ENCODE measurements around the gene PEMT. TPM values are rescaled to one million over a fixed set of nuclear protein-coding genes. Genes with fewer than 3 reads are reported as not detected.

The PEMT gene
- total and polyA plus RNA-seq, 5 experiments from 2014 or later = 15.2 to 31.3 (median 27.5) TPM

DNA sequence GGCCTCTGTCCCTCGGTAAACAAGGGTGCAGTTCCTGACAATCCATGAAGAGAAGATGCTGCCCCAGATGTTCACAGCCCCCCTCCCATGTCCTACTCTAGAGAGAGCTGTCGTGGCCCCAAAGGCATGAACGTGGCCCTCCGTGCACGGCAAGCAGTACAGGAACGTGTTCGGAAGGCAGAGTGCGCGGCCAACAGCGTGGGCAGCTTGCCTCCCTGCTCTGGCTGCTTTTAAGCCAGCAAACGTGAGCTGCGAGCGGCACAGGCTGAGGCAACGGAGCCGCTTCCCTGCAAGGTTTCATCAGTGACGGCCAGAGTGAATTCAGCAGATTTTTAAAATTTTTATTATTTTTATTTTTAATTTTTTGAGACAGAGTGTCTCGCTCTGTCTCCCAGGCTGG is 37.2 kb downstream of the PEMT start:
- Mint-ChIP-seq H3K9me3 (no peaks in the 10 kb centered on the region), H3K4me1 (peaks cover 0 to 6% (median 3%) of the 10 kb centered on the region in 4 donors), H3K4me3 (no peak overlapping the region), H3K36me3 (peaks cover 0 to 2% (median 0%) of the 10 kb centered on the region in 3 donors), H3K27ac (peak overlapping the region in 1 of 10 donors; percentile 42), H3K27me3 (no peaks in the 10 kb centered on the region)
- DNase-seq = peak in 1 of 10 donors; percentile 16
- POLR2A ChIA-PET = no interaction called here
- ATAC-seq = no peak

DNA sequence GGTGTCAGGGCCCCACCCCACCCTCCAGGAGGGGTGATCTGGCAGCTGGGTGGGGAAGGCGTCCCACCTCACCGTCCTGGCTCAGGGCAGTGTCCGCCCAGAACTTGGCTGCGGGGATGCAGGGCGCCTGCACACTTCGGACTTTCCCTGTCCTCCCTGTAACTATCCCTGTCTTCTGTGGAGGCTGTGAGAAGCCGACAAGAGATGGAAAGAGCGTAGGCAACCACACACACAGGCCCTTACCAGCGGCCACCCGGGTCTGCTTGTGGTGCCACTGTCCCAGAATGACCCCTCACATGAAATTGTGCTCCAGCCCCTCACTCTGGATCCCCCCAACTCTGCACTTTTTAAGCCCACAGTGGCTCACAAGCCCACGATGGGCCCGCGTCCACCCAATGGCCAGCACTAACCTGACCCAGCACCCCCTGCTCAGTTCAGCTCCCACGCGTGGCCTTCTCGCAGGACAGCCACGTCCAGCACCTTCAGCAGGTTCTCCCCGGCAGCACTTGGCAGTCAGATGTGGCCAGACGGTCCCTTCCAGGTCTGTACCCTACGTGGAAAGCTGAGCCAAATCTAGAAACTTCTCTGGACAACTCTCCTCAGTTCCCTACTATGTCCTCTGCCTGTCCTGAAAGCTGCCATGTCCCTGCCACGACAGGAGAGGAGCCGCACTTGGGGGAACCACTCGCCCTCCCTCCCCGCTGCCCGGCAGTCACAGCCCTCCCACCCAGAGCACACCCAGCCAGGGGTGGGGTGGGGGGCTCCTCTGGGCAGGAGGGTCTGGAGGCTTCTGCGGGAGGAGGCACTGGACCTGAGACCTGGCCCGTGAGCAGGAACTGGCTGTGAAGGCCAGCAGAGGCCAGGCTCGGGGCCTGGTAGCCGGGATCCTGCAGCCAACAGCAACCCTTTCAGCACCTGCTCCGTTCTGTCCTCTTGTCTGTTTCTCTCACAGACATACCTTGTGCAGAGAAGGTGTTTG is 38.0 kb downstream of the PEMT start:
- Mint-ChIP-seq H3K4me1 (peaks cover 0 to 6% (median under 1%) of the 10 kb centered on the region in 4 donors), H3K27ac (peak overlapping the region in 2 of 10 donors; percentile 42 to 74), H3K4me3 (no peak overlapping the region), H3K36me3 (peaks cover 0 to 2% (median 0%) of the 10 kb centered on the region in 3 donors), H3K27me3 (no peaks in the 10 kb centered on the region), H3K9me3 (no peaks in the 10 kb centered on the region)
- DNase-seq (peak in 1 of 10 donors; percentile 46), ATAC-seq (no peak)
- POLR2A ChIA-PET = no interaction called here

DNA sequence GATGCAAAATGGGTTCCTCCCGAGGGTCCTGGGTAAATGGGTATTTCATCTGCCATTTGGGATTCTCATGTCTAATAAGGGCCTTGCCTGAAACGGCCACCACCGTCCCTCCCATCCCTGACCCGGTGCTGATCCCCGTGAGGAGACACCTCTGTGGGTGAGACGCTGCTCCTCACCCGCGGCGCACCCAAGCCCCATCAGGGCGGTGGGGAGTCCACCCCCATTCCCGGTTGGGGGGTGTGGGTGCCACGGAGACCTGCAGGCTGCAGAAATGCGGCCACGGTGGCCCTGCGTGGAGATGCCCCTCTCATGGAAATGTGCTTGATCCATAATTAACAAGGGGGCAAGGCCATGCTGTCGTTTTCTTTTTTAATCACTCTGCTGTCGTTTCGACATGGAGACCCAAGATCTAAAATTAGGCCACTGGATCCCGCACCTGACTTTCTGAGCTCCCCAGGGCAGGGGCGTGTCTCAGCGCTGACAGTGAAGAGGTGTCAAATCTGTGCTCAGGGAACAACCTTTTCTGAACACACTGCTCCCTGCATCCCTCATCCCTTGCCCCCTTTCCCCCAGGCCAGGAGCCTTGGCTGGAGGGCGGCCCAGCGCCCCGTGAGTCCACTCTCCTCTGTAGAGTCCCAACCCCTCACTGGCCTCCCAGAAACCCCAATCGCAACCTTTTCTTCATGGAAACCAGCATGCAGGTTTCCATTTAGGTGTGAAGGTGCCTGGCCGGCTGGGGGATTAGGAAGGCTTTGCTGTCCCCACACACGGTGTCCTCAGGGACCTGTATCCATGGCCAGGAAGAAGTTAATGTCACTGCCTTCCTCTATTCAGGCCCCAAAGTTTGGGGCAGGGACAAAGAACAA is 38.9 kb downstream of the PEMT start:
- no peaks in the 10 kb centered on the region for H3K27me3 Mint-ChIP-seq
- H3K9me3 Mint-ChIP-seq = no peaks in the 10 kb centered on the region
- H3K4me3 Mint-ChIP-seq = no peak overlapping the region
- ATAC-seq = no peak
- peaks cover 0 to 2% (median 0%) of the 10 kb centered on the region in 3 donors for H3K36me3 Mint-ChIP-seq
- no peak overlapping the region for H3K27ac Mint-ChIP-seq
- peaks cover 0 to 4% (median under 1%) of the 10 kb centered on the region in 4 donors for H3K4me1 Mint-ChIP-seq
- POLR2A ChIA-PET = no interaction called here
- peak in 1 of 10 donors; percentile 52 for DNase-seq

- no peak for ATAC-seq
- Mint-ChIP-seq H3K27me3 (no peaks in the 10 kb centered on the region), H3K27ac (no peak overlapping the region)
These were observed 40.1 kb downstream of the PEMT start for GRCh38 chr17:17551361-17551760.

GRCh38 chr17:17549732-17550366 is 41.7 kb downstream of the PEMT start:
- peak in 1 of 10 donors; percentile 34 for DNase-seq
- no peaks in the 10 kb centered on the region for H3K36me3 Mint-ChIP-seq
- no peak overlapping the region for H3K4me3 Mint-ChIP-seq
- H3K27me3 Mint-ChIP-seq = no peaks in the 10 kb centered on the region
- H3K27ac Mint-ChIP-seq = no peak overlapping the region
- ATAC-seq = no peak
- H3K4me1 Mint-ChIP-seq = peaks cover 0 to 2% (median 0%) of the 10 kb centered on the region in 4 donors
- POLR2A ChIA-PET = no interaction called here
- H3K9me3 Mint-ChIP-seq = peaks cover 0 to 1% (median 0%) of the 10 kb centered on the region in 9 donors

More at GRCh38 chr17:17551361-17551760, 40.1 kb downstream of the PEMT start:
- Mint-ChIP-seq H3K36me3 (no peaks in the 10 kb centered on the region), H3K4me3 (no peak overlapping the region), H3K9me3 (peaks cover 0 to 1% (median 0%) of the 10 kb centered on the region in 9 donors), H3K4me1 (peaks cover 0 to 2% (median 0%) of the 10 kb centered on the region in 4 donors)
- DNase-seq = peak in 1 of 10 donors; percentile 34
- POLR2A ChIA-PET = no interaction called here

- H3K27me3 Mint-ChIP-seq = no peaks in the 10 kb centered on the region
- POLR2A ChIA-PET = no interaction called here
- no peak overlapping the region for H3K4me3 Mint-ChIP-seq
- ATAC-seq (no peak), DNase-seq (peak in 1 of 10 donors; percentile 58)
- peaks cover 0 to 2% (median 0%) of the 10 kb centered on the region in 4 donors for H3K4me1 Mint-ChIP-seq
- no peak overlapping the region for H3K27ac Mint-ChIP-seq
- H3K9me3 Mint-ChIP-seq = peaks cover 0 to 1% (median 0%) of the 10 kb centered on the region in 9 donors
- no peaks in the 10 kb centered on the region for H3K36me3 Mint-ChIP-seq
These were observed 43.5 kb downstream of the PEMT start for GRCh38 chr17:17548044-17548443.

DNA sequence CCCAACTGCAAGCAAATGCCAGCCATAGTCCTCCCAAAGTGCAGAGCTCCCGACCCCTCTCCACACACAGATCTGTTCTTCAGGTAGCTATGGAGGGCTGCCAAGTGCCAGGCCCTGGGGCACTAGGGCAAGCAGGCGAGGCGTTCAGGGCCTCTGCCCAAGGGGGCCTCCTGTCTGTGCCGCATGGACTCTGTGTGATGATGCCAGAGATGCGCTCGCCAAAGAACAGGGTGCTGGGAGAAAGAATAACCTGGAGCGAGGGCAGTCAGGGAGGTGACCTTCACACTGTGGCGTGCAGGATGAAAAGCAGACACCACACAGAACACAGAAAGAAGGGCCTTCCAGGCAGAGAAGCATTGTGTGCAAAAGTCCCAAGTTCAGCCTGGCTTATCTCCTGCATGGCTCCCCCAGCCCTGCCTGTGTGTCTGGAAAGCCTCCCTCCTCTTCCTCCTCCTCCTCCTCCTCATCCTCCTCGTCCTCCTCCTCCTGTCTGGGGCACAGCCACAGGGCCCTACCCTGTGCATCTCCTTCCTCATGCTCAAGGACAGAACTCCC is 44.2 kb downstream of the PEMT start:
- POLR2A ChIA-PET = no interaction called here
- Mint-ChIP-seq H3K9me3 (peaks cover 0 to 1% (median 0%) of the 10 kb centered on the region in 9 donors), H3K36me3 (no peaks in the 10 kb centered on the region), H3K27ac (no peak overlapping the region), H3K27me3 (no peaks in the 10 kb centered on the region), H3K4me1 (peaks cover 0 to 2% (median 0%) of the 10 kb centered on the region in 4 donors), H3K4me3 (no peak overlapping the region)
- peak in 1 of 10 donors; percentile 7 for DNase-seq
- no peak for ATAC-seq

GRCh38 chr17:17546399-17547185 is 44.9 kb downstream of the PEMT start:
- Mint-ChIP-seq H3K27ac (no peak overlapping the region), H3K9me3 (peaks cover 0 to 1% (median 0%) of the 10 kb centered on the region in 9 donors)
- POLR2A ChIA-PET = no interaction called here

GRCh38 chr17:17545984-17546383 is 45.5 kb downstream of the PEMT start:
- no peaks in the 10 kb centered on the region for H3K36me3 Mint-ChIP-seq
- no peaks in the 10 kb centered on the region for H3K27me3 Mint-ChIP-seq
- POLR2A ChIA-PET = no interaction called here
- no peak for ATAC-seq
- peaks cover 0 to 1% (median 0%) of the 10 kb centered on the region in 9 donors for H3K9me3 Mint-ChIP-seq
- DNase-seq = no peak
- peak overlapping the region in 4 of 10 donors; percentile 17 to 73 (median 32) for H3K27ac Mint-ChIP-seq
- H3K4me3 Mint-ChIP-seq = no peak overlapping the region
- peaks cover 0 to 2% (median 0%) of the 10 kb centered on the region in 4 donors for H3K4me1 Mint-ChIP-seq

More at GRCh38 chr17:17546399-17547185, 44.9 kb downstream of the PEMT start:
- Mint-ChIP-seq H3K4me3 (no peak overlapping the region), H3K27me3 (no peaks in the 10 kb centered on the region), H3K36me3 (no peaks in the 10 kb centered on the region), H3K4me1 (peaks cover 0 to 2% (median 0%) of the 10 kb centered on the region in 4 donors)
- ATAC-seq (no peak), DNase-seq (no peak)

DNA sequence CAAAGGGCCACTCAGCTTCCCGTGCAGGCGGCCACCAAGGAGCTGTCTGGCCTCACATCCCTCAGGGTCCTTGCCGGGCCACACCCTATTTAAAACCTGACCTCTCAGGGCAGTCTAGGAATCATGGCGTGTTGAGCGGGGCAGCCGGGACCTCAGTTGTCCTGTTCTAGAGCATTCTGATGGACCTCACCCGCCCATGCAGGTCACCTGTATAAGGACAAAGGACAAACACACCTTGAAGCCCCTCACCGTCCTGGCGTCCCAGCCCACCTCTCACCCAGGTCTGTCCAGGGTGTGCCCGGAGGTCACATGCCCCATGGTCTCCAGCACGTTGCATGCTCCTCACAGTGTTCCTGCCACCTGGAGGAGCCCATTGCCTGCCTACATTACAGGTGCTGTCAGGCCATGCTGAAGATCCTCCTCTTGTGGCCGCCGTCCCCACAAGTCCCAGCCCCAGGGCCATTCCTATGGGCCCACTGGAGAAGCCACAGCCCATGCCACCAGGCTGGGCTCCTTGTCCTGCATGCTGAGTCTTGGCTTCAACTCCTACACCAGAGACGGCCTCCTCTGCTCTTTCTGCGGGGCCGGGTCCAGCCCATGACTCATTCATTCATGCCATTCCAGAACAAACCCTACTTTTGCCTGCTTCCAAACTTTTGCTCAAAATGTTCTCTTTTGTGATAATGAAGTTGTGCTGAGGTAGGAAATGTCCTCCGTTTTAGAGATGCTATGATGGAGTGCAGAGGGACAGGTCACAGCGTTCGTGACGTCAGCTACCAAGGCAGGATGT is 46.3 kb downstream of the PEMT start:
- POLR2A ChIA-PET = no interaction called here
- Mint-ChIP-seq H3K9me3 (peaks cover 0 to 1% (median 0%) of the 10 kb centered on the region in 9 donors), H3K27me3 (no peaks in the 10 kb centered on the region), H3K4me3 (no peak overlapping the region), H3K36me3 (no peaks in the 10 kb centered on the region), H3K27ac (peak overlapping the region in 2 of 10 donors; percentile 19 to 83), H3K4me1 (peaks cover 0 to 2% (median 0%) of the 10 kb centered on the region in 4 donors)
- no peak for DNase-seq
- no peak for ATAC-seq

Measured in naive thymus-derived CD8-positive, alpha-beta T cell (primary cell).